NCI-H1417 (cell line): ENCODE data around the gene C5AR2.
"Not testable (repeated sequence)": the region's sequence is repeated elsewhere in the genome, so short reads cannot be mapped to it uniquely, and the experiment has no call there.

Source experiments
- DNase-seq, 3 experiments: peaks; one replicate each; lab custom pipeline; 2025; lab: John Stamatoyannopoulos, UW

Gene C5AR2

GRCh38 chr19:47331931-47332547 is at the start of gene C5AR2:
Gene C5AR2, plus strand, starts transcription at chr19:47332175. Its CDS starts 8,625 bp downstream, at chr19:47340800.
- DNase-seq: no peak

GRCh38 chr19:47283405-47284059 is 48.4 kb upstream of the C5AR2 start:
- DNase-seq: peak in 1 of 3 experiments; percentile 4

GRCh38 chr19:47284324-47284899 is 47.6 kb upstream of the C5AR2 start:
- DNase-seq: peak; percentile 7 to 75 (median 70)

GRCh38 chr19:47296036-47296435 is 35.9 kb upstream of the C5AR2 start:
- peak; percentile 74 to 92 (median 91) for DNase-seq

- DNase-seq: not testable (repeated sequence)
Measured at GRCh38 chr19:47300867-47301266, 31.1 kb upstream of the C5AR2 start.

GRCh38 chr19:47302249-47302648 is 29.7 kb upstream of the C5AR2 start:
- no peak for DNase-seq

- no peak for DNase-seq
Measured at GRCh38 chr19:47303966-47304365, 28.0 kb upstream of the C5AR2 start.

GRCh38 chr19:47305309-47305751 is 26.6 kb upstream of the C5AR2 start:
- peak; percentile 31 to 58 (median 51) for DNase-seq

GRCh38 chr19:47306303-47306702 is 25.7 kb upstream of the C5AR2 start:
- no peak for DNase-seq

- DNase-seq: no peak
Measured at GRCh38 chr19:47309038-47309437, 22.9 kb upstream of the C5AR2 start.

GRCh38 chr19:47309608-47310007 is 22.4 kb upstream of the C5AR2 start, which contains the start of gene C5AR1:
Gene C5AR1, plus strand, starts transcription at chr19:47309861. Its CDS starts 35 bp downstream, at chr19:47309896.
- no peak for DNase-seq

GRCh38 chr19:47310323-47310722 is 21.7 kb upstream of the C5AR2 start:
- no peak for DNase-seq

GRCh38 chr19:47310819-47311218 is 21.2 kb upstream of the C5AR2 start:
- DNase-seq: peak in 2 of 3 experiments; percentile 5 to 35

GRCh38 chr19:47312366-47313006 is 19.5 kb upstream of the C5AR2 start:
- no peak for DNase-seq

- no peak for DNase-seq
Measured at GRCh38 chr19:47313754-47314295, 18.1 kb upstream of the C5AR2 start.

GRCh38 chr19:47315125-47315821 is 16.7 kb upstream of the C5AR2 start:
- DNase-seq: no peak

- no peak for DNase-seq
Measured at GRCh38 chr19:47316513-47316912, 15.5 kb upstream of the C5AR2 start.

GRCh38 chr19:47319923-47320871 is 11.8 kb upstream of the C5AR2 start:
- DNase-seq: no peak

GRCh38 chr19:47321630-47322029 is 10.3 kb upstream of the C5AR2 start:
- no peak for DNase-seq

- no peak for DNase-seq
Measured at GRCh38 chr19:47322058-47322457, 9.9 kb upstream of the C5AR2 start.

- DNase-seq: no peak
Measured at GRCh38 chr19:47323409-47323808, 8.6 kb upstream of the C5AR2 start.
